HG03045 (cell line): ENCODE data around the gene GTF2I.
A peak's percentile ranks its signal among the peaks of the same experiment; 100 is the strongest.
"Not testable (repeated sequence)": the region's sequence is repeated elsewhere in the genome, so short reads cannot be mapped to it uniquely, and the experiment has no call there.

Experiments
- ATAC-seq: cut with Tn5 transposase; IDR thresholded peaks from one replicate; pipeline ENCODE4 v1.9.1; 2021; ENCODE audit warnings: mild to moderate bottlenecking, moderate library complexity; ENCODE audit not compliant: unreplicated experiment

Gene GTF2I

DNA sequence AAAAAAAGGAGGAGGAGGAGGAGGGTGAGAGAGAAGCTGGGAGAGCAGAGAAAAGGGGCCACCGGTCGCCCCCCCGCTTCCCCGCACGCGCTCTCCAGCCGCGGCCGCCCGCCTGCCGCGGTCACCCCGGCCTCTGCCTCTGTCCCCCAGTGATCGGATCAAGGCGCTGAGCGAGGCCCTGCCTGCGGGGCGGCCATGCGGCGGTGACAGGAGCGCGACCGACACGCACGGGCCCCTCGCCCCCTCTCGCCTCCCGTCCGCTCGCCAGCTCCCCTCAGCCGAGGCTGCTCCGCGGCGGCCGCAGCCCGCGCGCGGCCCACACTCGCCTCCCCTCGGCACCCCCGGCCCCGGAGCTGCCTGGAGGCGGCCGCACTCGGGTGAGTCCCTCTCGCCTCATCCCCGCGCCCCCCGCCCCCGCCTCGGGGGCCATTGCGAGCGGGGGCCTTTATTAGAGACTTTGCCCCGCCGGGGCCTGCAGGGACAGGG lies at the start of gene GTF2I:
TSS of gene GTF2I (plus strand) at position 27 of the 486 bp plus-strand sequence. CDS start 31,411 bp downstream, outside the sequence.
- ATAC-seq, result peak; percentile 19

DNA sequence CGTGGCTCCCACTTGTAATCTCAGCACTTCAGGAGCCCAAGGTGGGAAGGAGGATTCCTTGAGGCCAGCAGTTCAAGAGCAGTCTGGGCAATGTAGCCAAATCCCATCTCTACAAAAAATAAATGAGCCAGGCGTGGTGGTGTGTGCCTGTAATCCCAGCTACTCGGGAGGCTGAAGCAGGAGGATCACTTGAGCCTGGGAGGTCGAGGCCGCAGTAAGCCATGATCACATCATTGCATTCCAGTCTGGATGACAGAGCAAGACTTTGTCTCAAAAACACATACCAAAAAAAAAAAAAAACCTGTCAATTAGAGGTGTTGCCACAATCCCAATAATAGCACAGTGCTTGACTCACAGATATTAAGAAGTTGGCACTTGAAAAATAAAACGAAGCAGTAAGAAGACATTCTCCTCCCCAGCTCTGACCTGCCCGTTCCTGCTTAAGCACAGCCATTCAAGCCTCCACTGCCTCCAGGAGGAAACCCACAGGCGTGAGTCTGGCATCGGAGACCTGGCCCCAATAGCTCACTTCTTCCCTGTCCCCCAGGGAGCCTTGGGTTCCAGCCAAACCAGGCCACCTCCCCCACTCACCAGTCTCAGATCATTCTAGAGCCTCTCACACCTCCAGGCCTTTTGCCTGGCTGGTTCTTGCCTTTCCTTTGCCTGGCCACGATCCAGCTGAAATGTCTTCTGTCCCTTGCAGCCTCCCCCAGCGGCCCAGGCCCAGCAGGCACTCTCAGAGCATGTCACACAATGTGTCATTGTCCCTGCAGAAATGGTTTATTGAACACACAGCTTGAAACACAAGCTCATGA lies 45.3 kb upstream of the GTF2I start:
- no peak for ATAC-seq

DNA sequence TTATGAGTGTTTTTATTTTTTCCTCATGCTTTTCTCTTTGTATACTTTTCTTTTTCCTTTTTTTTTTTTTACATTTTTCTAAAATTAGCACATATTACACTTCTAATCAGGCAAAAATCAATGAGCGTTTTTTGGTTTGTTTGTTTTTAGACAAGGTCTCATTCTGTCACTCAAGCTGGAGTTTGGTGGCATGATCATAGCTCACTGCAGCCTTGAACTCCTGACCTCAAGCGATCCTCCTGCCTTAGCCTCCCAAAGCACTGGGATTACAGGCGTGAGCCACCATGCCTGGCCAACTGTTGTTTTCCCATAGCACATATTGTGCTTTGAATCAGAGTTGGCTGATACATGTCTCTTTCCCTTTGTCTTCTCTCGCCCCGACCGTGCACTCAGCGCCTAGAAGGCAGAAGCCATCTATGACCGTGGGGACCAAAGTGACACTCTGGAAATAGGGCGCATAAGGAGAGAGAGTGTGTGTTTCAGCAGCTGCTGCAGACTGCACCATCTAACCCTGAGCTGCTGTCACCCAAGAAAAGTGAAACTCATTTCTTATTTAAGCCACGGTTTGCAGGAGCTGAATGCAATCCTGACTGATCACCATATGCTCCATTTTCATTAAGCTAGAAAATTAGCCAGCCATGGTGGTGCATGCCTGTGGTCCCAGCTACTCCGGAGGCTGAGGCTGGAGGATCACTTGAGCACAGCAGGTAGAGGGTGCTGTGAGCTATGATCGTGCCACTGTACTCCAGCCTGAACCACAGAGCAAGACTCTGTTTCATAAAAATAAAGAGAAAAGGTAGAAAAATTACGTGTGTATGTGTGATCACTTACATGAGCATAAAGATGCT lies 41.4 kb upstream of the GTF2I start:
- ATAC-seq, result no peak

DNA sequence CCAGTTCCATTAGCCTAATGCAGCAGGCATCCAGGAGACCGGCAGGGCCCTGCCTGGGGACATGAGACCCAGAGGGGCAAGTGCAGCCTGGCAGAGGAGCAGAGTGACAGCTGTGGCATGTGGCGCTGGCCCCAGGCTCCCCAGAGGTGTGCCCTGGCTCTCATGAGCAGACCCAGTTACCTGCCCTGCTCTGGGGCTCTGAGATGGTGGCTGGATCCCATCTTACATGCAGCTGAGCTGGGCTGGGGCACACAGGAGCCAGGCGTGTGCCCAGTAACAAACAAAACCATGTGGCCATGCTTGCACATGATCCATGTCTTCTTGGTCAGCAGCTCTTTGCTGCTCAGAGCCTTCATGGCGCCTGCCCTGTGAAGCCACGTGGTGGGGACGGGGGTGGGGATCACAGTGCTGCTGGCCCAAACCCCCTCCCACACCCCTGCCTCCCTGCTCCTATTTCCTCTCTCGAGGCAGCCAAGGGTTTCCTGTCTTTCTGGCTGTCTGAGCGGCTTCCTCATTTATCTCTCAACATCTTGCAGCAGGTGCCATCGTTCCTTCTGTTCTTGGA lies 40.3 kb upstream of the GTF2I start:
- ATAC-seq, result no peak

GRCh38 chr7:74619235-74619860 lies 38.2 kb upstream of the GTF2I start:
- ATAC-seq, result no peak

- ATAC-seq, result no peak
These were observed 35.2 kb upstream of the GTF2I start for GRCh38 chr7:74622228-74622749.

DNA sequence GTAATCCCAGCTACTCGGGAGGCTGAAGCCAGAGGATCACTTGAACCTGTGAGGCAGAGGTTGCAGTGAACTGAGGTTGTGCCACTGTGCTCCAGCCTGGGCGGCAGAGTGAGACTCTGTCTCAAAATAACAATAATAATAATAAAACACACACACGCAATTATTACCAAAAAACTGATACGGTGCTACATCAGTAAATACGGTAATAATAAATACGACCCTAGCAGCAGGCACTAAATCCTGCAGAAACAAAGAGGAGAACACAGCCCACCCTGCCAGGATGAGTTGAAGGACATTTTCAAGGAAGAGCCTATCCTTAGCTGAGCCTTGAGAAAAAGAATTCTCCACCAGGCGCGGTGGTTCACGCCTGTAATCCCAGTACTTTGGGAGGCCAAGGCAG lies 34.4 kb upstream of the GTF2I start:
- ATAC-seq, result no peak

DNA sequence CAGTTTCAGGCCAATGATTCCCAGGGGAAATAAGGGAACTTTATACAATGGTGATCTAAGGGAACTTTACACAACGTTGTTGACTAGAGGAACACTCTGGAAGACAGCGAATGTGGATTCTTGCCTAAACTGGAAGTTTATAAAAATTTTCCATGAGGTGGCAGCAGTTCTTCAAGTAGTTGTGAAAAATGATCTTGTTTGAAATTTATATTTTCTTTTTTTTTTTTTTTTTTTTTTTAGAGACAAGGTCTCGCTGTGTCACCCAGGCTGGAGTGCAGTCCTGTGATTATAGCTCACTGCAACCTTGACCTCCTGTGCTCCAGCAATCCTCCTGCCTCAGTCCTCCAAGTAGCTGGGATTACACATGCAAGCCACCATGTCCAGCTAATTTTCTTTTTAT lies 32.1 kb upstream of the GTF2I start:
- ATAC-seq, result no peak

GRCh38 chr7:74627661-74628411 lies 29.7 kb upstream of the GTF2I start:
- no peak for ATAC-seq

DNA sequence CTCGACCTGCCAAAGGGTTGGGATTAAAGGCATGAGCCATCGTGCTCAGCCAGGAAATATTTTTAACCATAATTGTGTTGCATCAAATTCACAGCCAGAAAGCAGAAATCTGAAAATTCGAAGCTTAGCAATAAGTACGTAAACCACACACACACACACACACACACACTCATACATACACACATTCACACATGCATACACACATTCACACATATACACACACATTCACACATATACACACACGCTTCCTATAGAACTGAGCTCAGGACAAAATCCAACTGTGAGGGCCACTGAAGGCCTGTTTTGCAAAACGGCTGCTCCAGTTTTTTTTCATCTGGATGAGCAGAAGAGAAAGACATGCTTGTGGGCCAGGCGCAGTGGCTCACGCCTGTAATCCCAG lies 25.0 kb upstream of the GTF2I start:
- ATAC-seq, result no peak

DNA sequence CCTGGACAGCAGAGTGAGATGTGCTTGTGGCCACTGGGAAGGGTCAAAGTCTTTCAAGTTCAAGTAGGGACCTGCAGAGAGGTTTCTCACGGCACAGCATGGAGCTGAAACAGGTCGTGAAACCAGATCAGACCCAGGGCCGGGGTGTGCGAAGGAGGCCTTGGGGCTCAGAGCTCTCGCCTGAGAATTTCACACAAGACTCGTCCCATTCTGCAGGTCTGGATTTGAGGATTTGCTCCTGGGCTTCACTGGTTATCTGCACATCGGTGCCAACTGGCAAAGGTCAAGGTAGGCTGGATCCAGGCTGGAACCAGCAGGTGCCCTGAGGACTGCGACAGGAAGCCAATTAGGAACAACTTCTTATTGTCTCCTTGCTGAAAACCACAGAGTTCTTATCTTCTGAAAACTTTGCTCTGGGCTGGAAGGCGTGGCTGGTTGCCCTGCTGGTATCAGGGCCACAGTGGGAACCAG lies 24.0 kb upstream of the GTF2I start:
- no peak for ATAC-seq

DNA sequence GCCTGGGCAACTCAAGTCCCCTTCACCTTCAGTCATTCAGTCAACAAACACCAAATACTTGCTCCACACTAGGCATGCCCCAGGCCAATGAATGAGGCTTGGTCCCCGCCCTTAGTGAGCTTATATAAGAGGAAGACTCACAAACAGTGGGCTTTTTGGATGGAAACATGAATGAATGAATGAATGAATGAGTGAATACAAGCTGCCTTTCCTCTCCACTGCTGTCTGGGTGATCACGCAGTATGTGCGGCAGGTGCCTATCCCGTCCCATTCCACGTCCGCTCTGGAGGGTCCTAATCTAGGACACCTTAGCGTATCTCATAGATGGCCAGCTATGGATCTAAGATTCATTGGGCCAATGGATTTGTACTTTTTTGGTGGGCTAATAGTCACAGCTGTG lies 19.8 kb upstream of the GTF2I start:
- no peak for ATAC-seq

GRCh38 chr7:74650055-74650454 lies 7.5 kb upstream of the GTF2I start:
- ATAC-seq, result peak; percentile 75

DNA sequence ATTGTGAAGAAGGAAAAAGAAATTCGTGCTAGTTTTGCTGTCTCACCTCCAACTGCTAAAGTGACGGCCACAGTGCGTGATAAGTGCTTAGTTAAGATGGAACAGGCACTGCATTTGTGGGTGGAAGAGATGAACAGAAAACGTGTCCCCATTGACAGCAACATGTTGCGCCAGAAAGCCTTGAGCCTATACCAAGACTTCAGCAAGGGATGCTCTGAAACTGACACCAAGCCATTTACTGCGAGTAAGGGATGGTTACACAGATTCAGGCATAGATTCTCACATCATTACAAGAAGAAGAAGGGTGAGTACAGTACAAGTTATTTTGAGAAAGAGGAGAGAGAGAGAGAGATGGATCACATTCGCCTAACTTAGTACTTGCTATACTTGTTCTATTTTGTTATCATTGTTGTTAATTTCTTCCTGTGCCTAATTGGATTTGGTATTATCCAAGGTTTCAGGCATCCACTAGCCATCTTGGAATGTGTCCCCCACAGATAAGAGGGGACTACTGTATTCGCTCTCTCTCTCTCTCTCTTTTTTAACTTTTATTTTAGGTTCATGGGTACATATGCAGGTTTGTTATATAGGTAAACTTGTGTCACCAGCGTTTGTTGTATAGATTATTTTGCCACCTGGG lies 6.9 kb upstream of the GTF2I start:
- ATAC-seq, result peak; percentile 57

- ATAC-seq, result not testable (repeated sequence)
These were observed 6.4 kb upstream of the GTF2I start for GRCh38 chr7:74651133-74651504.

DNA sequence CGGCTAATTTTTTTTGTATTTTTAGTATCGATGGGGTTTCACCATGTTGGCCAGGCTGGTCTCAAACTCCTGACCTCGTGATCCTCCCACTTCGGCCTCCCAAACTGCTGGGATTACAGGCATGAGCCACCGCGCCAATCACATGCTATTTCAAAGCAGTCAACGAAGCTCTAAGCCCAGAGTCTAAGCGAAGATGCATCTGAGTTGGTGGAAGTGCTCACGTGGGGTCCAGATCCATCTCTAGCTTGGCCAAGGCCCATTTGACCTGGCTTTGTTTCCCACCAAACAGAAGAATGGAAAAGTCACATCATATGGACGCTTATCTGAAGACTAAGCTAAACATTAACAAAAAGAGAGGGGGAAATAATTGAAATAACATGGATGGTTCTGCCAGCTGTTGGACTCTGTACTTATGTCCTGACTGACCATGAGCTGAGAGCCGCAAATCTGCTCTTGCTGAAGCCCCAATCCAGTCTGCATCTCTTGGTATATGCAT lies 3.8 kb upstream of the GTF2I start:
- ATAC-seq, result no peak

GRCh38 chr7:74654811-74655210 lies 2.7 kb upstream of the GTF2I start:
- no peak for ATAC-seq

DNA sequence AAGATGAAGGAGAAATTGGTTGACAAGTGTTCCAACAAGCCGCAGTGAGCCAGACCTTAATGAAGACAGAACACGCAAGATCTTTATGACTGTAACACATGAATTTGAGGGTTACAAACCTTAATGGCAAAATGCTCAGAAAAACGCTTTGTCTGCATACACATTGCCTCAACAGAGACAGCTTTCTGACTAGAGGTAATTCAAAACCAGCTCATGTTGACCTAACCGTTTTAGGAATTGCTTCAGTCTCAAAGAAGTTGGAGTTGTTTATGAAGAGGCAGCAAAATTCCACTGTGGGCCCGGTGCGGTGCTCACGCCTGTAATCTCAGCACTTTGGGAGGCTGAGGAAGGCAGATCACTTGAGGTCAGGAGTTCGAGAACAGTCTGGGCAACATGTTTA lies 2.2 kb upstream of the GTF2I start:
- ATAC-seq, result no peak

- no peak for ATAC-seq
These were observed 1.6 kb upstream of the GTF2I start for GRCh38 chr7:74655768-74656440.
